Suprapubic skin (tissue), 4 donors: ENCODE data around the gene TBC1D5.

Experiments used
- CTCF ChIP-seq, 2 donors: fragments of 200-600 bp in 1 of 2; fragments of 450-650 bp in 1 of 2; sonication (generic) in 1 of 2; IDR thresholded peaks; one replicate each; pipeline ENCODE4 v1.5.1; 2016 to 2019; ENCODE audit warnings: antibody characterized with exemption in 2 of 2, mild to moderate bottlenecking in 1 of 2, moderate library complexity in 1 of 2
- POLR2A ChIP-seq, 2 donors: fragments of 450-650 bp; IDR thresholded peaks; one replicate each; pipeline ENCODE4 v1.6.1; 2017; ENCODE audit warnings: antibody characterized with exemption in 2 of 2, mild to moderate bottlenecking in 2 of 2, moderate library complexity in 2 of 2
- POLR2AphosphoS5 ChIP-seq, 3 donors: sonication (generic); formaldehyde crosslinking; IDR thresholded peaks; one replicate each; pipeline ENCODE4 v1.6.1; 2017; ENCODE audit warnings: antibody characterized with exemption in 3 of 3

- TF ChIP-seq POLR2A (IDR thresholded peaks at IDR 0.05) (no peak), CTCF (IDR thresholded peaks at IDR 0.05) (no peak), POLR2AphosphoS5 (IDR thresholded peaks at IDR 0.05) (no peak)
These were observed 408.5 kb downstream of the TBC1D5 start for GRCh38 chr3:17333893-17334292.
